ENCODE results near the gene CLCN6.

DNA sequence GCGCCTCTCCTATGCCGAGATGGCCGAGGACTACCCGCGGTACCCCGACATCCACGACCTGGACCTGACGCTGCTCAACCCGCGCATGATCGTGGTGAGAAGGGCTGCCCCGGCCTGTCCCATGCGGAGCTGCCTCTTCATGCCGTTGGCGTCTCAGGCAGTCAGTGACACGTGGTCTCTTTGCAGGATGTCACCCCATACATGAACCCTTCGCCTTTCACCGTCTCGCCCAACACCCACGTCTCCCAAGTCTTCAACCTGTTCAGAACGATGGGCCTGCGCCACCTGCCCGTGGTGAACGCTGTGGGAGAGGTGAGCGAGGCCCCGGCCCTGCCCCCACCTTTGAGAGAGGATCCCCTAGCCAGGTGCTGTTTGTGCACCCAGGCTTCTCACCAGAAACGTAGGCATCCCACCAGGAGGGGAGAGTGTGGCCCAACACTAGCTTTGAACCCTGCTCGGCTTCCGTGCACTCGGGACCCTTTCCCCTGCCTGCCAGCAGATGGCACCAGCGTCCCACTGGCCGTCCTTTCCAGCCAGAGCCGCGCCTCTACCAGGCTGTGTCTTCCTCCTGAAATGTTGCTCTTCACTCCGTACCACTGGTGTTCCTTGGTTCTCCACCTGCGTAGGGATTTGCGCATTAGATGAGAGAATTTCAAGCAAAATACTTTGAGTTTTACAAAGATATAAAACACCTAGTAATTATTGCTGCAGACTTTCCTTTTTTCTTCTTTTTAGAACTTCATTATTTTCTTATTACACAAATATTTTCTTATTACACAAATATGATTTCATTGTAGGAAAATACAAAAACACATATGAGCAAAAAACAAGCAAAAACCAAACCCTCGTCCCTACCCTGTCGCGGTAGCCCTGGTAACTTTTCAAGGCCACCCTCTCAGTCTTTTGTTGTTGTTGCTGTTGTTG, 32.6 kb downstream of the CLCN6 start:
- TF ChIP-seq, protein P1, sequence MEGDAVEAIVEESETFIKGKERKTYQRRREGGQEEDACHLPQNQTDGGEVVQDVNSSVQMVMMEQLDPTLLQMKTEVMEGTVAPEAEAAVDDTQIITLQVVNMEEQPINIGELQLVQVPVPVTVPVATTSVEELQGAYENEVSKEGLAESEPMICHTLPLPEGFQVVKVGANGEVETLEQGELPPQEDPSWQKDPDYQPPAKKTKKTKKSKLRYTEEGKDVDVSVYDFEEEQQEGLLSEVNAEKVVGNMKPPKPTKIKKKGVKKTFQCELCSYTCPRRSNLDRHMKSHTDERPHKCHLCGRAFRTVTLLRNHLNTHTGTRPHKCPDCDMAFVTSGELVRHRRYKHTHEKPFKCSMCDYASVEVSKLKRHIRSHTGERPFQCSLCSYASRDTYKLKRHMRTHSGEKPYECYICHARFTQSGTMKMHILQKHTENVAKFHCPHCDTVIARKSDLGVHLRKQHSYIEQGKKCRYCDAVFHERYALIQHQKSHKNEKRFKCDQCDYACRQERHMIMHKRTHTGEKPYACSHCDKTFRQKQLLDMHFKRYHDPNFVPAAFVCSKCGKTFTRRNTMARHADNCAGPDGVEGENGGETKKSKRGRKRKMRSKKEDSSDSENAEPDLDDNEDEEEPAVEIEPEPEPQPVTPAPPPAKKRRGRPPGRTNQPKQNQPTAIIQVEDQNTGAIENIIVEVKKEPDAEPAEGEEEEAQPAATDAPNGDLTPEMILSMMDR (IDR thresholded peaks at IDR 0.05) = peak; percentile 99
- no peak for TF ChIP-seq ZFX (IDR thresholded peaks at IDR 0.05; ENCODE audit: borderline replicate concordance)

All from 22Rv1 (cell line).